ENCODE results near the gene XYLB. TPM values are rescaled to one million over a fixed set of nuclear protein-coding genes. Genes with fewer than 3 reads are reported as not detected.

XYLB gene
- total and polyA plus RNA-seq, 2 of the 13 experiments (the other 11 are each of a cell fraction or from before 2014, with no cell fraction given), result 25.9 to 30.0 TPM

DNA sequence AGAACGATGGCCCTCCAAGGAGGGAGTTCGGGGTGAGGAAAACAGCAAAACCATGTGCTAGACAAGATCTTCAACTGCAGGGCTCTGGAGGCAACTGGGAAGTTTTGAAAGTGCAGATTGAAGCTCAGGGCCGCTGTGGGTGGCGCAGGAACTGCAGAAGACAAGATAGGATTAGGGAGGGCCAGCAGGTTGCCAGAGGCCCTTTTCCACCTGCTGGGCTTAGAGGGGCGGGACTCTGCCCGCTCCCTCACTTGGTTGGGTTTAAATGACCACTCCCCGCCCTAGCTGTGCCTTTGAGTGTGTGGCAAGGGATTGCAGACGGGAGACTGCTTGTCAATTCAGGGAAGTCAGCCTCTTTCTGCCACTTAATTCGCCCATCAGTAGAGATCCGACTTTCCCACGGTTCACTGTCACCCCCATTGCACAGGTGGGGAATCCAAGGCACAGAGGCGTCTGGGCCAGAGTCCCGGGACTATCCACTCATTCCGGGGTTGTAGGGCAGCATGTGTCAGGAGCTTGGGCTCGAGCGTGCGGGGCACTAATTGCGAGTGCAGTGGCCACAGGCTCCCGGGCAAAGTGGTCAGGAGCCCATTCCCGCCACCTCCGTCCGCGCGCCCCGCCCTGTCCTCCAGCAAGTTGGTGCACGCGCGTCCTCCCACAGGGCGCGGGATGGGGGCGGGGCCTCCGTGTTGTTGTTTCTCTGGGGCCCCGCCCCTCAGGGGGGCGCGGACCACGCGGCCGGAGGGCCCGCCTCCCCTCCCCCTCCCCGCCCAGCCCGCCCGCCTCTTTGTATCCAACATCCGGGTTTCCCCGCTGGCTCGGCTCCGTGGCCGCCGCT is 106.7 kb downstream of the XYLB start, which contains the start of gene ACVR2B (continued):
- TF ChIP-seq, protein P1, sequence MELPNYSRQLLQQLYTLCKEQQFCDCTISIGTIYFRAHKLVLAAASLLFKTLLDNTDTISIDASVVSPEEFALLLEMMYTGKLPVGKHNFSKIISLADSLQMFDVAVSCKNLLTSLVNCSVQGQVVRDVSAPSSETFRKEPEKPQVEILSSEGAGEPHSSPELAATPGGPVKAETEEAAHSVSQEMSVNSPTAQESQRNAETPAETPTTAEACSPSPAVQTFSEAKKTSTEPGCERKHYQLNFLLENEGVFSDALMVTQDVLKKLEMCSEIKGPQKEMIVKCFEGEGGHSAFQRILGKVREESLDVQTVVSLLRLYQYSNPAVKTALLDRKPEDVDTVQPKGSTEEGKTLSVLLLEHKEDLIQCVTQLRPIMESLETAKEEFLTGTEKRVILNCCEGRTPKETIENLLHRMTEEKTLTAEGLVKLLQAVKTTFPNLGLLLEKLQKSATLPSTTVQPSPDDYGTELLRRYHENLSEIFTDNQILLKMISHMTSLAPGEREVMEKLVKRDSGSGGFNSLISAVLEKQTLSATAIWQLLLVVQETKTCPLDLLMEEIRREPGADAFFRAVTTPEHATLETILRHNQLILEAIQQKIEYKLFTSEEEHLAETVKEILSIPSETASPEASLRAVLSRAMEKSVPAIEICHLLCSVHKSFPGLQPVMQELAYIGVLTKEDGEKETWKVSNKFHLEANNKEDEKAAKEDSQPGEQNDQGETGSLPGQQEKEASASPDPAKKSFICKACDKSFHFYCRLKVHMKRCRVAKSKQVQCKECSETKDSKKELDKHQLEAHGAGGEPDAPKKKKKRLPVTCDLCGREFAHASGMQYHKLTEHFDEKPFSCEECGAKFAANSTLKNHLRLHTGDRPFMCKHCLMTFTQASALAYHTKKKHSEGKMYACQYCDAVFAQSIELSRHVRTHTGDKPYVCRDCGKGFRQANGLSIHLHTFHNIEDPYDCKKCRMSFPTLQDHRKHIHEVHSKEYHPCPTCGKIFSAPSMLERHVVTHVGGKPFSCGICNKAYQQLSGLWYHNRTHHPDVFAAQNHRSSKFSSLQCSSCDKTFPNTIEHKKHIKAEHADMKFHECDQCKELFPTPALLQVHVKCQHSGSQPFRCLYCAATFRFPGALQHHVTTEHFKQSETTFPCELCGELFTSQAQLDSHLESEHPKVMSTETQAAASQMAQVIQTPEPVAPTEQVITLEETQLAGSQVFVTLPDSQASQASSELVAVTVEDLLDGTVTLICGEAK (IDR thresholded peaks at IDR 0.05), result no peak
- TF ChIP-seq, protein P1 (CRISPR knock-in tag; IDR thresholded peaks at IDR 0.05), result no peak
- TF ChIP-seq LCORL (IDR thresholded peaks at IDR 0.05) (no peak), LCORL (CRISPR knock-in tag; IDR thresholded peaks at IDR 0.05) (0 out of 2 replicates have a peak, but pooled peaks have one; percentile 35), ZNF20 (CRISPR knock-in tag; IDR thresholded peaks at IDR 0.05) (no peak), AGO1 (IDR thresholded peaks at IDR 0.05; ENCODE audit: low read depth, low read length, poor library complexity, severe bottlenecking) (peak; percentile 78), ZNF350 (CRISPR knock-in tag; IDR thresholded peaks at IDR 0.05; ENCODE audit: borderline replicate concordance, low read depth) (0 out of 2 replicates have a peak, but pooled peaks have one; percentile 36), PITX1 (CRISPR knock-in tag; IDR thresholded peaks at IDR 0.05) (no peak), ZNF816 (CRISPR knock-in tag; IDR thresholded peaks at IDR 0.05; ENCODE audit: borderline replicate concordance) (no peak), ZNF556 (CRISPR knock-in tag; IDR thresholded peaks at IDR 0.05; ENCODE audit: borderline replicate concordance) (no peak), MYC (CRISPR knock-in tag; IDR thresholded peaks at IDR 0.05; ENCODE audit: borderline replicate concordance) (peak; percentile 57; the same call in 1 of the 2 replicates), GABPB1 (CRISPR knock-in tag; IDR thresholded peaks at IDR 0.05) (peak; percentile 56; the same call in 1 of the 2 replicates), RBM22 (optimal IDR thresholded peaks at IDR 0.05; ENCODE audit: low read length) (peak; percentile 69), POLR2AphosphoS5 (IDR thresholded peaks at IDR 0.05; ENCODE audit: low read depth, low read length) (0 out of 2 replicates have a peak, but pooled peaks have one; percentile 29)
- TF ChIP-seq, protein P2, sequence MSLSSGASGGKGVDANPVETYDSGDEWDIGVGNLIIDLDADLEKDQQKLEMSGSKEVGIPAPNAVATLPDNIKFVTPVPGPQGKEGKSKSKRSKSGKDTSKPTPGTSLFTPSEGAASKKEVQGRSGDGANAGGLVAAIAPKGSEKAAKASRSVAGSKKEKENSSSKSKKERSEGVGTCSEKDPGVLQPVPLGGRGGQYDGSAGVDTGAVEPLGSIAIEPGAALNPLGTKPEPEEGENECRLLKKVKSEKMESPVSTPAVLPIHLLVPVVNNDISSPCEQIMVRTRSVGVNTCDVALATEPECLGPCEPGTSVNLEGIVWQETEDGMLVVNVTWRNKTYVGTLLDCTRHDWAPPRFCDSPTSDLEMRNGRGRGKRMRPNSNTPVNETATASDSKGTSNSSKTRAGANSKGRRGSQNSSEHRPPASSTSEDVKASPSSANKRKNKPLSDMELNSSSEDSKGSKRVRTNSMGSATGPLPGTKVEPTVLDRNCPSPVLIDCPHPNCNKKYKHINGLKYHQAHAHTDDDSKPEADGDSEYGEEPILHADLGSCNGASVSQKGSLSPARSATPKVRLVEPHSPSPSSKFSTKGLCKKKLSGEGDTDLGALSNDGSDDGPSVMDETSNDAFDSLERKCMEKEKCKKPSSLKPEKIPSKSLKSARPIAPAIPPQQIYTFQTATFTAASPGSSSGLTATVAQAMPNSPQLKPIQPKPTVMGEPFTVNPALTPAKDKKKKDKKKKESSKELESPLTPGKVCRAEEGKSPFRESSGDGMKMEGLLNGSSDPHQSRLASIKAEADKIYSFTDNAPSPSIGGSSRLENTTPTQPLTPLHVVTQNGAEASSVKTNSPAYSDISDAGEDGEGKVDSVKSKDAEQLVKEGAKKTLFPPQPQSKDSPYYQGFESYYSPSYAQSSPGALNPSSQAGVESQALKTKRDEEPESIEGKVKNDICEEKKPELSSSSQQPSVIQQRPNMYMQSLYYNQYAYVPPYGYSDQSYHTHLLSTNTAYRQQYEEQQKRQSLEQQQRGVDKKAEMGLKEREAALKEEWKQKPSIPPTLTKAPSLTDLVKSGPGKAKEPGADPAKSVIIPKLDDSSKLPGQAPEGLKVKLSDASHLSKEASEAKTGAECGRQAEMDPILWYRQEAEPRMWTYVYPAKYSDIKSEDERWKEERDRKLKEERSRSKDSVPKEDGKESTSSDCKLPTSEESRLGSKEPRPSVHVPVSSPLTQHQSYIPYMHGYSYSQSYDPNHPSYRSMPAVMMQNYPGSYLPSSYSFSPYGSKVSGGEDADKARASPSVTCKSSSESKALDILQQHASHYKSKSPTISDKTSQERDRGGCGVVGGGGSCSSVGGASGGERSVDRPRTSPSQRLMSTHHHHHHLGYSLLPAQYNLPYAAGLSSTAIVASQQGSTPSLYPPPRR (CRISPR knock-in tag; IDR thresholded peaks at IDR 0.05; ENCODE audit: borderline replicate concordance), result 0 out of 2 replicates have a peak, but pooled peaks have one; percentile 27

Measured in HepG2 (cell line).